Dendritic cell treated with granulocyte-macrophage colony-stimulating factor and Interleukin-4, amounts not matched to agents 40 ng/mL and 50 ng/mL, for 4 days (primary cell): ENCODE results near the gene RPS15.
A peak's percentile ranks its signal among the peaks of the same experiment; 100 is the strongest.
"Not testable (repeated sequence)": the region's sequence is repeated elsewhere in the genome, so short reads cannot be mapped to it uniquely, and the experiment has no call there.

Experiments
- H3K27ac Mint-ChIP-seq: one replicate; pipeline ENCODE4 v1.8.0; 2022; ENCODE audit warnings: mild to moderate bottlenecking, mixed read lengths
- H3K27me3 Mint-ChIP-seq: one replicate; pipeline ENCODE4 v1.8.0; 2022; ENCODE audit warnings: mild to moderate bottlenecking, mixed read lengths
- H3K36me3 Mint-ChIP-seq: one replicate; pipeline ENCODE4 v1.8.0; 2022; ENCODE audit warnings: low read depth, mixed read lengths
- H3K4me1 Mint-ChIP-seq: one replicate; pipeline ENCODE4 v1.8.0; 2022; ENCODE audit warnings: low read depth, mixed read lengths
- H3K4me3 Mint-ChIP-seq: one replicate; pipeline ENCODE4 v1.8.0; 2022; ENCODE audit warnings: mild to moderate bottlenecking, moderate library complexity, mixed read lengths
- H3K9me3 Mint-ChIP-seq: one replicate; pipeline ENCODE4 v1.8.0; 2022; ENCODE audit warnings: mixed read lengths
- intact Hi-C: fragments of 100-400 bp; cut with micrococcal nuclease; formaldehyde crosslinking; loops from one replicate; pipeline ENCODE4 v1.15.0; 2022

RPS15 gene

GRCh38 chr19:1431759-1432506 is 6.3 kb upstream of the RPS15 start:
- Mint-ChIP-seq H3K27ac (peak overlapping the region; percentile 25), H3K27me3 (no peaks in the 10 kb centered on the region), H3K36me3 (peaks cover 91% of the 10 kb centered on the region), H3K4me3 (no peak overlapping the region), H3K9me3 (no peaks in the 10 kb centered on the region), H3K4me1 (peaks cover 19% of the 10 kb centered on the region)
- intact Hi-C loops, result no loop called here

- no peaks in the 10 kb centered on the region for H3K9me3 Mint-ChIP-seq
- peaks cover 85% of the 10 kb centered on the region for H3K36me3 Mint-ChIP-seq
- H3K27me3 Mint-ChIP-seq, result no peaks in the 10 kb centered on the region
- no peak overlapping the region for H3K4me3 Mint-ChIP-seq
- H3K4me1 Mint-ChIP-seq, result peaks cover 19% of the 10 kb centered on the region
- intact Hi-C loops, result no loop called here
- H3K27ac Mint-ChIP-seq, result peak overlapping the region; percentile 25
Observed at GRCh38 chr19:1432507-1432887, 5.7 kb upstream of the RPS15 start.

GRCh38 chr19:1433119-1434039 is 4.8 kb upstream of the RPS15 start:
- peaks cover 23% of the 10 kb centered on the region for H3K4me1 Mint-ChIP-seq
- H3K36me3 Mint-ChIP-seq, result peaks cover 80% of the 10 kb centered on the region
- H3K27me3 Mint-ChIP-seq, result no peaks in the 10 kb centered on the region
- no peaks in the 10 kb centered on the region for H3K9me3 Mint-ChIP-seq
- H3K27ac Mint-ChIP-seq, result no peak overlapping the region
- no peak overlapping the region for H3K4me3 Mint-ChIP-seq
- intact Hi-C loops, result no loop called here

GRCh38 chr19:1434040-1434366 is 4.2 kb upstream of the RPS15 start:
- Mint-ChIP-seq H3K27ac (no peak overlapping the region), H3K9me3 (no peaks in the 10 kb centered on the region), H3K4me3 (no peak overlapping the region), H3K36me3 (peaks cover 78% of the 10 kb centered on the region), H3K4me1 (peaks cover 23% of the 10 kb centered on the region), H3K27me3 (no peaks in the 10 kb centered on the region)
- intact Hi-C loops, result no loop called here

- Mint-ChIP-seq H3K9me3 (no peaks in the 10 kb centered on the region), H3K27me3 (no peaks in the 10 kb centered on the region), H3K27ac (no peak overlapping the region), H3K4me3 (no peak overlapping the region), H3K36me3 (peaks cover 77% of the 10 kb centered on the region), H3K4me1 (peaks cover 27% of the 10 kb centered on the region)
- intact Hi-C loops, result no loop called here
Observed at GRCh38 chr19:1434577-1435060, 3.6 kb upstream of the RPS15 start.

GRCh38 chr19:1435378-1435989 is 2.7 kb upstream of the RPS15 start:
- Mint-ChIP-seq H3K4me3 (no peak overlapping the region), H3K27ac (peak overlapping the region; percentile 39), H3K9me3 (no peaks in the 10 kb centered on the region), H3K27me3 (no peaks in the 10 kb centered on the region), H3K36me3 (peaks cover 77% of the 10 kb centered on the region), H3K4me1 (peaks cover 36% of the 10 kb centered on the region)
- intact Hi-C loops, result no loop called here

GRCh38 chr19:1437609-1438008 is 587 bp upstream of the RPS15 start:
- Mint-ChIP-seq H3K9me3 (no peaks in the 10 kb centered on the region), H3K4me1 (peaks cover 50% of the 10 kb centered on the region), H3K27ac (peak overlapping the region; percentile 98), H3K27me3 (no peaks in the 10 kb centered on the region), H3K4me3 (no peak overlapping the region), H3K36me3 (peaks cover 77% of the 10 kb centered on the region)
- intact Hi-C loops, result no loop called here

GRCh38 chr19:1438933-1439354 is 748 bp downstream of the RPS15 start:
- Mint-ChIP-seq H3K36me3 (peaks cover 68% of the 10 kb centered on the region), H3K27ac (peak overlapping the region; percentile 98), H3K27me3 (no peaks in the 10 kb centered on the region), H3K4me1 (peaks cover 57% of the 10 kb centered on the region), H3K4me3 (peak overlapping the region; percentile 100), H3K9me3 (no peaks in the 10 kb centered on the region)
- intact Hi-C loops, result no loop called here

GRCh38 chr19:1439525-1440417 is 1.6 kb downstream of the RPS15 start:
- H3K27me3 Mint-ChIP-seq, H3K9me3 Mint-ChIP-seq, intact Hi-C loops: not testable (repeated sequence)
- peaks cover 63% of the 10 kb centered on the region for H3K4me1 Mint-ChIP-seq
- peaks cover 60% of the 10 kb centered on the region for H3K36me3 Mint-ChIP-seq
- peak overlapping the region; percentile 98 for H3K27ac Mint-ChIP-seq
- peak overlapping the region; percentile 100 for H3K4me3 Mint-ChIP-seq

- peaks cover 54% of the 10 kb centered on the region for H3K36me3 Mint-ChIP-seq
Observed at GRCh38 chr19:1440418-1440801, 2.2 kb downstream of the RPS15 start.

GRCh38 chr19:1441022-1441426 is 2.8 kb downstream of the RPS15 start:
- Mint-ChIP-seq H3K9me3 (no peaks in the 10 kb centered on the region), H3K4me1 (peaks cover 63% of the 10 kb centered on the region), H3K36me3 (peaks cover 47% of the 10 kb centered on the region), H3K27ac (no peak overlapping the region), H3K27me3 (peaks cover 11% of the 10 kb centered on the region), H3K4me3 (no peak overlapping the region)
- intact Hi-C loops, result no loop called here

More at GRCh38 chr19:1440418-1440801, 2.2 kb downstream of the RPS15 start:
- Mint-ChIP-seq H3K27me3 (peaks cover 9% of the 10 kb centered on the region), H3K4me1 (peaks cover 65% of the 10 kb centered on the region), H3K9me3 (no peaks in the 10 kb centered on the region), H3K4me3 (peak overlapping the region; percentile 21), H3K27ac (no peak overlapping the region)
- intact Hi-C loops, result no loop called here

- Mint-ChIP-seq H3K27ac (no peak overlapping the region), H3K9me3 (no peaks in the 10 kb centered on the region), H3K4me3 (no peak overlapping the region), H3K4me1 (peaks cover 58% of the 10 kb centered on the region), H3K36me3 (peaks cover 47% of the 10 kb centered on the region), H3K27me3 (peaks cover 17% of the 10 kb centered on the region)
- intact Hi-C loops, result no loop called here
Observed at GRCh38 chr19:1441677-1442438, 3.7 kb downstream of the RPS15 start.
